GM19397 (cell line): ENCODE measurements around the gene BIRC6.

ENCODE experiments used
- ATAC-seq: cut with Tn5 transposase; IDR thresholded peaks from one replicate; pipeline ENCODE4 v1.9.1; 2021; ENCODE audit warnings: mild to moderate bottlenecking, moderate library complexity; ENCODE audit not compliant: unreplicated experiment

Gene BIRC6

GRCh38 chr2:32375228-32375892 is 18.5 kb downstream of the BIRC6 start:
- no peak for ATAC-seq

DNA sequence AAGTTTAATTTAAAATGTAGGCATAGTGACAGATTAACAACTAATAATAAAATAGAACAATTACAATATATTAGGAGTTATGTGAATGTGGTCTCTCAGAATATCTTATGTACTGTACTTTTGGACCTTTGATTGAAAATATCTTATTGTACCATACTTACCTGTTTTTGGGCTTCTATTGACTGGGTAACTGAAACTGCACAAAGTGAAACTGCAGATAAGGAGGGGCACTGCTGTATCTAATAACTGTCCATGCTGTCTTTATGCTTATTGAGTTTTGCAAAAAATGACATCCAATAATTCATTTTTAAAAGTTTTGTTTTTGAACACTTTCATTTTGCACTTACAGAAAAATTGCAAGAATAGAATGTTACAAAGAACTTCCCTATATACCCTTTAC is 19.9 kb downstream of the BIRC6 start:
- no peak for ATAC-seq

- ATAC-seq, result no peak
Observed at GRCh38 chr2:32377928-32378327, 21.1 kb downstream of the BIRC6 start.

DNA sequence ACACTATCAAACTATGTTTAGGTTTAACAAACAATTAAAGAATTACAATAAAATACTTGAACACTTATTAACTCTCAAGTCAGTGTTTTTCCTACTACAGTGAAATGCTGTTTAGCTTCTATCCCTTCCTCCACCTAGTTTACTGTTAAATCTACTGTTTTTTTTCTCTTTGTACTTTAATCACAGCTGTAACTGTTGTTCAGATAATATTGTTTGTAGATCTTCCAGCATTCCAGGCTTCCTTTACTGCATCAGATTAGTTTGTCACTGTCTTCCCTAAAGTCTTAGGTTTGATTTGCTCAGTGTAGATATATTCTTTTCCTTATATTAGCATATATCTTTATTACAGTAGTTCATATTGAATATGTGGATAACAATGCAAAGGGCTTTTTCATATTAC is 22.5 kb downstream of the BIRC6 start:
- no peak for ATAC-seq

DNA sequence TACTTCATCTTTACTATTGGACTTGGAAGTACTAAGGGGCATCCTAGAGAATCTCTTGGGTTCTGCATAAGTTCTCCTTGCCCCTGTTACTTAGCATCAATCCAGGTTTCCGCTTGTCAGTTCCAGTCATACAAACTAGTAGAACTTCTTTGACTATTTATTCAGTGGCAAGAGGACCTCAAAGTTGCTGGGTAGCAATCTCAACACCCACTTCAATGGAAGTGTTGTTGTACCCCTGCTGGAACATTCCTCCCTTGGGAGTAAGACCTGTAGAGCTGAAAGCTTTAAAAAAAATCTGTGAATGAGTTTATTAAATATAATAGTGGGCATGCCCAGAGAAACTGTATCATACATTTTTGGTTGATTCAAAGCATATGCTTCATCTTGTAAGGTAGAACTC is 27.0 kb downstream of the BIRC6 start:
- no peak for ATAC-seq

- ATAC-seq, result no peak
Observed at GRCh38 chr2:32384529-32384928, 27.7 kb downstream of the BIRC6 start.

DNA sequence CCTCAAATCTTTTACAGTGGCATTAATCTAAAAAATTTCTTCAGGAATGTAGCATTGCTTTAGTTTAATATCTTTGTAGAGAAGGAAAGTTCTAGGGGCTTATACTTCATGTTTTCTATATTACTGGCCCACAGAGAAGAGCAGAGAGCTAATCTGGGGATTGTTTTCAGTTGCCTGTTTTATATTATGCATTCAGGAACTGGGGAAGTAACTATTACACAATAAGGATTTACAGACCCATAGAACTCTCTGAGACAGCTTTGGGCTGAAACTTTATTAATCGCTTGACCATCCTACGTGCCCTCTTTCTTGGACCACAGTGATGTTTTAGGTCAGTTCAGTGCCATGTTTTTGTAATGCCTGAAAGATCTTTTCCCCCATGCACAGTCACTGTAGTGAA is 29.9 kb downstream of the BIRC6 start:
- no peak for ATAC-seq

DNA sequence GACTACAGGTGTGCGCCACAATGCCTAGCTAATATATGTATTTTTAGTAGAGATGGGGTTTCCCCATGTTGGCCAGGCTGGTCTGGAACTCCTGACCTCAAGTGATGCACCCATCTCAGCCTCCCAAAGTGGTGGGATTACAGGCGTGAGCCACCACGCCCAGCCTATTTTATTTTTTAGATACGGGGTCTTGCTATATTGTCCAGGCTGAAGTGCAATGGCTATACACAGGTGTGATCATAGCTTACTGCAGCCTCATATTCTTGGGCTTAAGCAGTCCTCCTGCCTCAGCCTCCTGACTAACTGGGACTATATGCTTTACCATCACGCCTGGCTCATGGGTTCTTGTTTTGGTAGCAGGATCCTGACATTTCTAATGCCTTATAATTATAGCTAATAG is 42.4 kb downstream of the BIRC6 start:
- no peak for ATAC-seq

DNA sequence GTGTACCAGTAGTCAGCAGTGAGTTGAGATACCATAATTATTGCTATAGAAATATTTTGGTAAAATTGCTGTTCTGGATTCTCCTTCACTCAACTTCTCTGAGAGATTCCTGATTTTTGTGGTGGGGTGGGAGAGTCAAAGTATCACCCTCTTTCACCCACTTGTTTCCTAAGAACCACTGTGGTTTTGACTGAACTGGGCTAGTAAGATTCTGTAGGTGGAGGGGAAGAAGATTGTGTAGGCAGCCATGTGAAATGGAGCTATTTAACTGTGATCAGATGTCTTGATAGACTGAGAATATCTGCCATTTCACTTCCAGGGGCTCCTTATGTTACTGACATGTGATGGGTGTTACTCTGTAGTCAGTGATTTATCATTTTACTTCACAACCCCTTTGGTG is 45.3 kb downstream of the BIRC6 start:
- ATAC-seq, result no peak

DNA sequence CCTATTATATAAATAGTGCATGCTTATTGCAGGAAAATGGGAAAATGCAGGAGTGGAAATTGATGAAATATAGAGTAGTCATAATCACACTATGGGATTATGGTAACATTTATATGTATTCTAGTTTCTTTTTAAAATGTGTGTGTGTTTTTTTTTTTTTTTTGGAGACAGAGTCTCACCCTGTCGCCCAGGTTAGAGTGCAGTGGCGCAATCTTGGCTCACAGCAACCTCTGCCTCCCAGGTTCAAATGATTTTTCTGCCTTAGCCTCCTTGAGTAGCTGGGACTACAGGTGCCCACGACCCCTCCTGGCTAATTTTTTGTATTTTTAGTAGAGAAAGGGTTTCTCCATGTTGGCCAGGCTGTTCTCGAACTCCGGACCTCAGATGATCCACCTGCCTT is 47.0 kb downstream of the BIRC6 start:
- ATAC-seq, result no peak

DNA sequence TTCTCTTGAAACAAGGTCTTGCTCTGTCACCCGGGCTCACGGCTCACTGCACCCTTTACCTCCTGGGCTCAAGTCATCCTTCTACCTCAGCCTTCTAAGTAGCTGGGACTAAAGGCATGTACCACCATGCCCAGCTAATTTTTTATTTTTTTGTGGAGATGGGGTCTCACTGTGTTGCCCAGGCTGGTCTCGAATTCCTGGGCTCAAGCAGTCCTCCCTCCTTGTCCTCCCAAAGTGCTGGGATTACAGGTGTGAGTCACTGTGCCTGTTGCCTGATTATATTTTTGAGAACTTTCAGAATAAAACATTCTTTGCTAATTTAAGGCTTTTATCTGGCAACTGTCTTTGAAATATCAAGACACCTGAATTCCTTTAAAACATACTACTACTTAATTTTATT is 47.9 kb downstream of the BIRC6 start:
- ATAC-seq, result no peak

DNA sequence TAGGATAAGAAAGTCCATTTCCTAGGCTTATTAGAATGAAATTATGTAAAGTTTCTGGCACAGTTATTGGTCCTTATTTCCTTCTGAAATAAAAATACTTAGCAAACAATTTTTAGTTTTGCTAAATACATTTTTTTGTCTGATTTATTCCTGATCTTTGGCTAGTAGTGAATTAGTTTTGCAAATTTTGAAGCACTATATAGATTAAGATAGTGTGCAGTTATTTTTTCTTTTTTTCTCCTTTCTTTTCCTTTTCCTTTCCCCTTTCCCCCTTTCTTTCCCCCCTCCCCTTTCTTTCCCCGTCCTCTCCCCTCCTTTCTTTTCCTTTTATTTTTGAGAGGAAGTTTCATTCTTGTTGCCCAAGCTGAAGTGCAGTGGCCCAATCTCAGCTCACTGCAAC is 59.7 kb downstream of the BIRC6 start:
- no peak for ATAC-seq

- no peak for ATAC-seq
Observed at GRCh38 chr2:32417659-32418058, 60.8 kb downstream of the BIRC6 start.

DNA sequence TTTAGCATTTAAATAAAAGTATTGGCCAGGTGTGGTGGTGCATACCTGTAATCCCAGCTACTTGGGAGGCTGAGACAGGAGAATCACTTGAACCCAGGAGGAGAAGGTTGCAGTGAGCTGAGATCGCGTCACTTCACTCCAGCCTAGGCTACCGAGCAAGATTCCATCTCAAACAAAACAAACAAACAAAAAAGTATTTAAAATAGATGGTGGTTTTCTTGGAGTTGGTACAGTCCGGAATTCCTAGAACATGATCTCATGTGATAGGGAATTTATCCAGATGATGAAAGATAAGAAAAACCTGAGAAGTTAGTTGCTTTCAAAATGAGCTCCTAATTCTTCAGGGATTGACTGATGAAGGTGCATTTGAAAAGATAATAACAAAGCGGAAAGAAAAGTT is 62.0 kb downstream of the BIRC6 start:
- no peak for ATAC-seq

- ATAC-seq, result no peak
Observed at GRCh38 chr2:32422133-32422532, 65.3 kb downstream of the BIRC6 start.

DNA sequence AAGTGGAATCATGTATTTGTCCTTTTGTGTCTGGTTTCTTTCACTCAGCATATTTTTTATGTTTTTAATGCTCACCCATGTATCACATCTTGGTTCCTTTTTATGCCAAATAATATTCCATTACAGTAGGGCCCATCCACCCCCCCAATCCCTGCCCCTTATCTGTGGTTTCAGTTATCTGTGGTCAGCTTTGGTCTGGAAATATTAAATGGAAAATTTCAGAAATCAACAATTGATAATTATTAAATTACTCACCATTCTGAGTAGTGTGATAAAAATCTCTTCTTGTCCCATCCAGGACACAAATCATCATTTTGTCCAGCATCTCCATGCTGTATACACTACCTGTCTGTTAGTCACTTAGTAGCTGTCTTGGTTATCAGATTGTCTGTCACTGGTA is 66.7 kb downstream of the BIRC6 start:
- ATAC-seq, result no peak

- no peak for ATAC-seq
Observed at GRCh38 chr2:32424739-32425138, 67.9 kb downstream of the BIRC6 start.

GRCh38 chr2:32425719-32426141 is 68.9 kb downstream of the BIRC6 start:
- no peak for ATAC-seq

- no peak for ATAC-seq
Observed at GRCh38 chr2:32427672-32428610, 71.1 kb downstream of the BIRC6 start.

GRCh38 chr2:32430804-32431203 is 74.0 kb downstream of the BIRC6 start:
- no peak for ATAC-seq

- ATAC-seq, result no peak
Observed at GRCh38 chr2:32436150-32436549, 79.3 kb downstream of the BIRC6 start.

DNA sequence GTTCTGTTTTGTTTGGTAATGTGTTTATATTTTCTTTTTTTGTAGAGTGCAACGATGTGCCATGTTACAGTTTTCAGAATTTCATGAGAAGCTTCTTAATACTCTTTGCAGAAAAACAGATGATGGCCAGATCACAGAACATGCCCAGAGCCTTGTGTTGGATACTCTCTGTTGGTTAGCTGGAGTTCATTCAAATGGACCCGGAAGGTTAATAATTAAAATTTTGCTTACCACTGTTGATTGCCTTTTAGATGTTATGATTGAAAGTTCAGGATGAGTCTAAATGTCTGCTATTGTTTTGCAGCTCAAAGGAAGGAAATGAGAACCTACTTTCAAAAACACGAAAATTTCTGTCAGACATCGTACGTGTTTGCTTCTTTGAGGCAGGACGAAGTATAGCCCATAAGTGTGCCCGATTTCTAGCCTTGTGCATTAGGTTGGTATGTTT is 85.2 kb downstream of the BIRC6 start:
- ATAC-seq, result no peak
